ENCODE data around the gene CTNNB1. TPM values are rescaled to one million over a fixed set of nuclear protein-coding genes. Genes with fewer than 3 reads are reported as not detected.

CTNNB1 gene
- total and polyA plus RNA-seq, 2 experiments from 2014 or later: 89.4 to 566 TPM

- TF ChIP-seq ZNF331 (CRISPR knock-in tag; IDR thresholded peaks at IDR 0.05; ENCODE audit: low read depth) (no peak), CREB1 (CRISPR knock-in tag; IDR thresholded peaks at IDR 0.05; ENCODE audit: low read depth) (no peak), NANOG (IDR thresholded peaks at IDR 0.05; ENCODE audit: borderline replicate concordance) (no peak), ZNF462 (CRISPR knock-in tag; IDR thresholded peaks at IDR 0.05) (no peak), JUNB (IDR thresholded peaks at IDR 0.05; ENCODE audit: unreplicated experiment) (no peak), EZH2 (IDR thresholded peaks at IDR 0.05; ENCODE audit: low read depth, unreplicated experiment) (no peak)
- no peaks in the 10 kb centered on the region for H3K27me3 ChIP-seq (ENCODE audit: insufficient read depth)
- Mint-ChIP-seq H3K9me3 (no peaks in the 10 kb centered on the region; the same call in 2 of the 3 replicates), H3K4me1 (peaks cover 6% of the 10 kb centered on the region; the same call in 2 of the 3 replicates), H3K4me3 (no peak overlapping the region), H3K36me3 (ENCODE audit: low read depth) (peaks cover 27% of the 10 kb centered on the region; the same call in 2 of the 3 replicates), H3K27ac (peak overlapping the region; percentile 44; the same call in 1 of the 2 replicates), H3K27me3 (ENCODE audit: insufficient read depth, low read depth, poor library complexity) (peaks cover 3% of the 10 kb centered on the region)
- H3K4me2 ChIP-seq: no peak overlapping the region
- H3K36me3 ChIP-seq (ENCODE audit: insufficient read depth): peaks cover 5% of the 10 kb centered on the region; the same call in 1 of the 2 replicates
- no peaks in the 10 kb centered on the region for H3K9me2 ChIP-seq (ENCODE audit: insufficient read depth)
- no peak overlapping the region for H2AFZ ChIP-seq
- no peak for DNase-seq (ENCODE audit: low spot score)
- H3K79me2 ChIP-seq (replicated peaks; ENCODE audit: insufficient read depth): no peaks in the 10 kb centered on the region
- H3K4me3 ChIP-seq: no peak overlapping the region
- no peaks in the 10 kb centered on the region for H3F3A ChIP-seq (replicated peaks; ENCODE audit: low read depth)
- H4K20me1 ChIP-seq (replicated peaks; ENCODE audit: insufficient read depth): no peaks in the 10 kb centered on the region; the same call in 1 of the 2 replicates
- no peaks in the 10 kb centered on the region for H3K4me1 ChIP-seq (ENCODE audit: insufficient read depth)
- H3K27ac ChIP-seq (ENCODE audit: low read depth): no peak overlapping the region
- ATAC-seq: 0 out of 3 replicates have a peak, but pooled peaks have one; percentile 4
Observed at GRCh38 chr3:41244620-41245336, 45.5 kb downstream of the CTNNB1 start.
